ENCODE data around the gene EPS15.
"Not testable (repeated sequence)": the region's sequence is repeated elsewhere in the genome, so short reads cannot be mapped to it uniquely, and the experiment has no call there.

Gene EPS15

GRCh38 chr1:51482881-51483280 lies 36.2 kb downstream of the EPS15 start:
- no peak for DNase-seq (ENCODE audit: low read depth)
- H3K4me3 ChIP-seq (ENCODE audit: control insufficient read depth, low read depth, low read length): no peak overlapping the region
- TF ChIP-seq CTCF (conservative IDR thresholded peaks at IDR 0.05; ENCODE audit: control insufficient read depth, insufficient read depth, low read depth, low read length): no peak

- DNase-seq (ENCODE audit: low read depth); H3K4me3 ChIP-seq (ENCODE audit: control insufficient read depth, low read depth, low read length): not testable (repeated sequence)
These were observed 44.0 kb downstream of the EPS15 start for GRCh38 chr1:51474832-51475620.

GRCh38 chr1:51473331-51474115 lies 45.5 kb downstream of the EPS15 start:
- no peak for TF ChIP-seq CTCF (conservative IDR thresholded peaks at IDR 0.05; ENCODE audit: control insufficient read depth, insufficient read depth, low read depth, low read length)
- H3K4me3 ChIP-seq (ENCODE audit: control insufficient read depth, low read depth, low read length): no peak overlapping the region
- DNase-seq (ENCODE audit: low read depth): no peak

- H3K4me3 ChIP-seq (ENCODE audit: control insufficient read depth, low read depth, low read length): no peak overlapping the region
These were observed 46.7 kb downstream of the EPS15 start for GRCh38 chr1:51472359-51472758.

GRCh38 chr1:51469518-51469917 lies 49.5 kb downstream of the EPS15 start:
- H3K4me3 ChIP-seq (ENCODE audit: control insufficient read depth, low read depth, low read length): no peak overlapping the region
- no peak for TF ChIP-seq CTCF (conservative IDR thresholded peaks at IDR 0.05; ENCODE audit: control insufficient read depth, insufficient read depth, low read depth, low read length)
- DNase-seq (ENCODE audit: low read depth): no peak

More at GRCh38 chr1:51472359-51472758, 46.7 kb downstream of the EPS15 start:
- TF ChIP-seq CTCF (conservative IDR thresholded peaks at IDR 0.05; ENCODE audit: control insufficient read depth, insufficient read depth, low read depth, low read length): no peak
- peak; percentile 12 for DNase-seq (ENCODE audit: low read depth)

- no peak overlapping the region for H3K4me3 ChIP-seq (ENCODE audit: control insufficient read depth, low read depth, low read length)
- no peak for TF ChIP-seq CTCF (conservative IDR thresholded peaks at IDR 0.05; ENCODE audit: control insufficient read depth, insufficient read depth, low read depth, low read length)
- DNase-seq (ENCODE audit: low read depth): no peak
These were observed 54.2 kb downstream of the EPS15 start for GRCh38 chr1:51464828-51465227.

GRCh38 chr1:51463561-51463960 lies 55.5 kb downstream of the EPS15 start:
- no peak for DNase-seq (ENCODE audit: low read depth)
- no peak for TF ChIP-seq CTCF (conservative IDR thresholded peaks at IDR 0.05; ENCODE audit: control insufficient read depth, insufficient read depth, low read depth, low read length)

GRCh38 chr1:51462289-51462688 lies 56.8 kb downstream of the EPS15 start:
- not testable (repeated sequence) for DNase-seq (ENCODE audit: low read depth); H3K4me3 ChIP-seq (ENCODE audit: control insufficient read depth, low read depth, low read length)

More at GRCh38 chr1:51463561-51463960, 55.5 kb downstream of the EPS15 start:
- H3K4me3 ChIP-seq (ENCODE audit: control insufficient read depth, low read depth, low read length): no peak overlapping the region
